SU-DHL-6 (cell line): ENCODE data around the gene GRM8.

Experiments used
- H2AFZ ChIP-seq: fragments of 200-600 bp; sonication (generic); 2 replicates; pipeline ENCODE4 v1.6.1; 2014; ENCODE audit warnings: low read depth, mild to moderate bottlenecking, moderate library complexity, mixed read lengths, antibody characterized with exemption, low read length; ENCODE audit not compliant: severe bottlenecking
- H3F3A ChIP-seq: fragments of 200-600 bp; shearing (Covaris generic); 2 replicates; pipeline ENCODE4 v1.6.0; 2016; ENCODE audit warnings: antibody characterized with exemption, mild to moderate bottlenecking; ENCODE audit not compliant: insufficient read depth
- H3K27ac ChIP-seq: fragments of 200-600 bp; sonication (generic); 2 replicates; pipeline ENCODE4 v1.5.1; 2016; ENCODE audit warnings: low read depth, mild to moderate bottlenecking, low read length, moderate library complexity, mixed read lengths
- H3K27me3 ChIP-seq: fragments of 200-600 bp; sonication (generic), shearing (Covaris generic); 2 replicates; pipeline ENCODE4 v1.6.0; 2014; ENCODE audit warnings: mild to moderate bottlenecking, low read length
- H3K36me3 ChIP-seq: fragments of 200-600 bp; sonication (generic); 2 replicates; pipeline ENCODE4 v1.6.1; 2014; ENCODE audit warnings: mild to moderate bottlenecking, low read length, mixed read lengths
- H3K4me2 ChIP-seq: fragments of 300-600, 200-600 bp; shearing (Covaris generic), sonication (generic); 2 replicates; pipeline ENCODE4 v1.6.0; 2014; ENCODE audit warnings: low read length, low read depth, mild to moderate bottlenecking; ENCODE audit not compliant: poor library complexity, severe bottlenecking
- H3K4me3 ChIP-seq: fragments of 200-600 bp; sonication (generic); 2 replicates; pipeline ENCODE4 v1.5.1; 2014; ENCODE audit warnings: antibody characterized with exemption, low read length, mild to moderate bottlenecking, mixed read lengths; ENCODE audit not compliant: insufficient read depth, poor library complexity, severe bottlenecking
- H3K79me2 ChIP-seq: fragments of 200-600 bp; sonication (generic); 2 replicates; pipeline ENCODE4 v1.6.1; 2014; ENCODE audit warnings: mild to moderate bottlenecking, low read length, moderate library complexity; ENCODE audit not compliant: insufficient read depth
- H3K9ac ChIP-seq: fragments of 200-600 bp; sonication (generic); 2 replicates; pipeline ENCODE4 v1.7.0; 2014; ENCODE audit warnings: mild to moderate bottlenecking, low read length
- H3K9me2 ChIP-seq: fragments of 200-600 bp; sonication (generic); replicated peaks from 2 replicates; pipeline ENCODE4 v1.6.1; 2014; ENCODE audit warnings: low read length; ENCODE audit not compliant: insufficient read depth
- H3K9me3 ChIP-seq: fragments of 200-600 bp; sonication (generic); 2 replicates; pipeline ENCODE4 v1.6.1; 2014; ENCODE audit warnings: low read length, mixed read lengths; ENCODE audit not compliant: insufficient read depth
- H4K20me1 ChIP-seq: fragments of 200-600 bp; sonication (generic); 2 replicates; pipeline ENCODE4 v1.6.1; 2014; ENCODE audit warnings: low read depth, mild to moderate bottlenecking, antibody characterized with exemption, low read length, moderate library complexity, mixed read lengths
- EZH2phosphoT487 ChIP-seq: fragments of 200-600 bp; sonication (generic), shearing (Covaris generic); conservative IDR thresholded peaks from 2 replicates; pipeline ENCODE4 v1.6.1; 2018; ENCODE audit warnings: mild to moderate bottlenecking, antibody characterized with exemption, low read length, moderate library complexity, mixed read lengths
- TF ChIP-seq, protein P1 (sequence below): fragments of 200-600 bp; sonication (generic); IDR thresholded peaks from one replicate; pipeline ENCODE4 v1.5.1; 2017; ENCODE audit warnings: antibody characterized with exemption, mild to moderate bottlenecking, low read length, moderate library complexity; ENCODE audit not compliant: insufficient read depth, poor library complexity, severe bottlenecking

The GRM8 gene

GRCh38 chr7:127039541-127039940 lies 213.2 kb downstream of the GRM8 start:
- H3K4me3 ChIP-seq = no peak overlapping the region
- H3F3A ChIP-seq = no peaks in the 10 kb centered on the region
- no peak overlapping the region for H2AFZ ChIP-seq
- no peak overlapping the region for H3K4me2 ChIP-seq
- no peaks in the 10 kb centered on the region for H4K20me1 ChIP-seq
- H3K36me3 ChIP-seq = no peaks in the 10 kb centered on the region
- no peaks in the 10 kb centered on the region for H3K9me2 ChIP-seq
- no peak overlapping the region for H3K27ac ChIP-seq
- no peaks in the 10 kb centered on the region for H3K27me3 ChIP-seq
- H3K9me3 ChIP-seq = no peaks in the 10 kb centered on the region
- H3K79me2 ChIP-seq = no peaks in the 10 kb centered on the region
- no peak for TF ChIP-seq EZH2phosphoT487
- TF ChIP-seq, protein P1, sequence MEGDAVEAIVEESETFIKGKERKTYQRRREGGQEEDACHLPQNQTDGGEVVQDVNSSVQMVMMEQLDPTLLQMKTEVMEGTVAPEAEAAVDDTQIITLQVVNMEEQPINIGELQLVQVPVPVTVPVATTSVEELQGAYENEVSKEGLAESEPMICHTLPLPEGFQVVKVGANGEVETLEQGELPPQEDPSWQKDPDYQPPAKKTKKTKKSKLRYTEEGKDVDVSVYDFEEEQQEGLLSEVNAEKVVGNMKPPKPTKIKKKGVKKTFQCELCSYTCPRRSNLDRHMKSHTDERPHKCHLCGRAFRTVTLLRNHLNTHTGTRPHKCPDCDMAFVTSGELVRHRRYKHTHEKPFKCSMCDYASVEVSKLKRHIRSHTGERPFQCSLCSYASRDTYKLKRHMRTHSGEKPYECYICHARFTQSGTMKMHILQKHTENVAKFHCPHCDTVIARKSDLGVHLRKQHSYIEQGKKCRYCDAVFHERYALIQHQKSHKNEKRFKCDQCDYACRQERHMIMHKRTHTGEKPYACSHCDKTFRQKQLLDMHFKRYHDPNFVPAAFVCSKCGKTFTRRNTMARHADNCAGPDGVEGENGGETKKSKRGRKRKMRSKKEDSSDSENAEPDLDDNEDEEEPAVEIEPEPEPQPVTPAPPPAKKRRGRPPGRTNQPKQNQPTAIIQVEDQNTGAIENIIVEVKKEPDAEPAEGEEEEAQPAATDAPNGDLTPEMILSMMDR = no peak
- H3K9ac ChIP-seq = no peak overlapping the region

GRCh38 chr7:127035203-127035849 lies 217.4 kb downstream of the GRM8 start:
- Histone ChIP-seq H3K9me3 (no peaks in the 10 kb centered on the region), H3K36me3 (no peaks in the 10 kb centered on the region), H3F3A (no peaks in the 10 kb centered on the region), H3K4me3 (no peak overlapping the region), H3K4me2 (no peak overlapping the region), H3K9me2 (no peaks in the 10 kb centered on the region), H3K9ac (no peak overlapping the region), H3K79me2 (no peaks in the 10 kb centered on the region), H4K20me1 (no peaks in the 10 kb centered on the region), H2AFZ (no peak overlapping the region), H3K27ac (no peak overlapping the region), H3K27me3 (no peaks in the 10 kb centered on the region)
- TF ChIP-seq, protein P1 = no peak
- TF ChIP-seq EZH2phosphoT487 = no peak

- Histone ChIP-seq H3K4me2 (no peak overlapping the region), H3K27ac (no peak overlapping the region), H3K27me3 (no peaks in the 10 kb centered on the region), H3K4me3 (no peak overlapping the region), H3K9ac (no peak overlapping the region), H4K20me1 (no peaks in the 10 kb centered on the region), H3K36me3 (no peaks in the 10 kb centered on the region), H3K9me2 (no peaks in the 10 kb centered on the region), H3K9me3 (no peaks in the 10 kb centered on the region), H3F3A (no peaks in the 10 kb centered on the region), H2AFZ (no peak overlapping the region), H3K79me2 (no peaks in the 10 kb centered on the region)
- TF ChIP-seq, protein P1 = no peak
- no peak for TF ChIP-seq EZH2phosphoT487
Measured at GRCh38 chr7:127034186-127034806, 218.4 kb downstream of the GRM8 start.
